H9 (cell line): Measurements from ENCODE around the gene TMPRSS2. TPM values are rescaled to one million over a fixed set of nuclear protein-coding genes. Genes with fewer than 3 reads are reported as not detected.

Experiments used
- DNase-seq: peaks from one replicate; pipeline ENCODE4 v3.0.0-alpha.2; 2017
- H2AFZ ChIP-seq: one replicate; pipeline ENCODE4 v1.6.1; 2013; ENCODE audit warnings: mild to moderate bottlenecking, low read length, control low read depth, moderate library complexity
- H2AK5ac ChIP-seq: 2 replicates; pipeline ENCODE4 v1.6.1; 2013; ENCODE audit warnings: low read length, control low read depth, mixed read lengths; ENCODE audit not compliant: insufficient read length
- H2BK120ac ChIP-seq: one replicate; pipeline ENCODE4 v1.6.1; 2013; ENCODE audit warnings: low read depth, mild to moderate bottlenecking, low read length, control low read depth, inconsistent platforms; ENCODE audit not compliant: poor library complexity, severe bottlenecking
- H2BK12ac ChIP-seq: 2 replicates; pipeline ENCODE4 v1.6.1; 2013; ENCODE audit warnings: low read length, control low read depth, mixed read lengths, low read depth; ENCODE audit not compliant: insufficient read length
- H2BK15ac ChIP-seq: 2 replicates; pipeline ENCODE4 v1.6.1; 2013; ENCODE audit warnings: low read depth, low read length, control low read depth
- H2BK20ac ChIP-seq: one replicate; pipeline ENCODE4 v1.6.1; 2013; ENCODE audit warnings: low read depth, mild to moderate bottlenecking, low read length, control low read depth, inconsistent platforms; ENCODE audit not compliant: poor library complexity, severe bottlenecking
- H2BK5ac ChIP-seq: 2 replicates; pipeline ENCODE4 v1.6.1; 2013; ENCODE audit warnings: low read length, control low read depth, mixed read lengths; ENCODE audit not compliant: insufficient read length
- H3K14ac ChIP-seq: 2 replicates; pipeline ENCODE4 v1.6.1; 2013; ENCODE audit warnings: low read length, control low read depth; ENCODE audit not compliant: insufficient read depth
- H3K18ac ChIP-seq: 2 replicates; pipeline ENCODE4 v1.6.1; 2013; ENCODE audit warnings: low read depth, mild to moderate bottlenecking, mixed read lengths, low read length, control low read depth; ENCODE audit not compliant: insufficient read length
- H3K23ac ChIP-seq: 2 replicates; pipeline ENCODE4 v1.6.1; 2013; ENCODE audit warnings: low read length, control low read depth, mixed read lengths, low read depth; ENCODE audit not compliant: insufficient read length
- H3K23me2 ChIP-seq: 2 replicates; pipeline ENCODE4 v1.6.1; 2013; ENCODE audit warnings: low read depth, mild to moderate bottlenecking, mixed read lengths, low read length, control low read depth; ENCODE audit not compliant: insufficient read length, poor library complexity, severe bottlenecking
- H3K27ac ChIP-seq: 2 replicates; pipeline ENCODE4 v1.5.1; 2013; ENCODE audit warnings: low read length, control low read depth, mixed read lengths, low read depth; ENCODE audit not compliant: insufficient read length
- H3K27me3 ChIP-seq: 2 replicates; pipeline ENCODE4 v1.6.1; 2013; ENCODE audit warnings: low read length, control low read depth, inconsistent platforms; ENCODE audit not compliant: insufficient read depth
- H3K4ac ChIP-seq: 2 replicates; pipeline ENCODE4 v1.6.1; 2013; ENCODE audit warnings: low read depth, mild to moderate bottlenecking, control low read depth, inconsistent platforms, low read length, moderate library complexity
- H3K4me1 ChIP-seq: 2 replicates; pipeline ENCODE4 v1.6.1; 2013; ENCODE audit warnings: low read length, control low read depth, inconsistent platforms; ENCODE audit not compliant: insufficient read depth
- H3K4me2 ChIP-seq: 2 replicates; pipeline ENCODE4 v1.6.1; 2013; ENCODE audit warnings: low read length, control low read depth, mixed read lengths; ENCODE audit not compliant: insufficient read length, insufficient read depth
- H3K56ac ChIP-seq: 2 replicates; pipeline ENCODE4 v1.6.1; 2013; ENCODE audit warnings: low read depth, mild to moderate bottlenecking, mixed read lengths, low read length, control low read depth; ENCODE audit not compliant: insufficient read length
- H3K79me1 ChIP-seq: 2 replicates; pipeline ENCODE4 v1.6.1; 2013; ENCODE audit warnings: low read depth, mild to moderate bottlenecking, moderate library complexity, low read length, control low read depth, inconsistent platforms; ENCODE audit not compliant: insufficient read depth, poor library complexity, severe bottlenecking
- H3K79me2 ChIP-seq: 2 replicates; pipeline ENCODE4 v1.6.1; 2013; ENCODE audit warnings: low read length, control low read depth, inconsistent platforms; ENCODE audit not compliant: insufficient read depth
- H3K9ac ChIP-seq: 2 replicates; pipeline ENCODE4 v1.6.1; 2013; ENCODE audit warnings: low read length, control low read depth, mixed read lengths; ENCODE audit not compliant: insufficient read length; ENCODE audit errors: extremely low read depth
- H3K9me3 ChIP-seq: one replicate; pipeline ENCODE4 v1.6.1; 2013; ENCODE audit warnings: low read depth, low read length, inconsistent platforms; ENCODE audit not compliant: control insufficient read depth
- H3T11ph ChIP-seq: one replicate; pipeline ENCODE4 v1.6.1; 2013; ENCODE audit warnings: mild to moderate bottlenecking, low read length, control low read depth, inconsistent platforms
- H4K20me1 ChIP-seq: one replicate; pipeline ENCODE4 v1.6.1; 2013; ENCODE audit not compliant: control insufficient read depth, insufficient read length, insufficient read depth
- H4K5ac ChIP-seq: 2 replicates; pipeline ENCODE4 v1.6.1; 2013; ENCODE audit warnings: low read depth, mild to moderate bottlenecking, mixed read lengths, low read length, control low read depth; ENCODE audit not compliant: insufficient read length
- H4K8ac ChIP-seq: replicated peaks from 2 replicates; pipeline ENCODE4 v1.6.1; 2013; ENCODE audit warnings: low read length, control low read depth, mixed read lengths, low read depth; ENCODE audit not compliant: insufficient read length
- H4K91ac ChIP-seq: 2 replicates; pipeline ENCODE4 v1.6.1; 2013; ENCODE audit warnings: low read depth, mild to moderate bottlenecking, moderate library complexity, mixed read lengths, low read length, control low read depth; ENCODE audit not compliant: insufficient read length
- H3K27ac Mint-ChIP-seq, 3 experiments: 2 replicates in 2 of 3; 3 replicates in 1 of 3; pipeline ENCODE4 v1.8.0; 2020 to 2021; ENCODE audit warnings: mixed read lengths in 3 of 3, mild to moderate bottlenecking in 1 of 3, moderate library complexity in 1 of 3
- H3K27me3 Mint-ChIP-seq: 2 replicates; pipeline ENCODE4 v1.8.0; 2021; ENCODE audit warnings: low read depth, mild to moderate bottlenecking, moderate library complexity, mixed read lengths
- H3K36me3 Mint-ChIP-seq, 3 experiments: 2 replicates in 2 of 3; 3 replicates in 1 of 3; pipeline ENCODE4 v1.8.0; 2020 to 2021; ENCODE audit warnings: low read depth in 3 of 3, mixed read lengths in 3 of 3; ENCODE audit not compliant: insufficient read depth in 1 of 3
- H3K4me1 Mint-ChIP-seq, 2 experiments: 2 replicates each; pipeline ENCODE4 v1.8.0; 2020; ENCODE audit warnings: mixed read lengths in 2 of 2
- H3K4me3 Mint-ChIP-seq, 2 experiments: 2 replicates in 1 of 2; 3 replicates in 1 of 2; pipeline ENCODE4 v1.8.0; 2020 to 2021; ENCODE audit warnings: mild to moderate bottlenecking in 2 of 2, mixed read lengths in 2 of 2, moderate library complexity in 1 of 2
- H3K9me3 Mint-ChIP-seq, 2 experiments: 2 replicates in 1 of 2; 3 replicates in 1 of 2; pipeline ENCODE4 v1.8.0; 2020; ENCODE audit warnings: mild to moderate bottlenecking in 2 of 2, mixed read lengths in 2 of 2, moderate library complexity in 1 of 2
- CTCF ChIP-seq: fragments of 200-600 bp; sonication (generic); conservative IDR thresholded peaks from 3 replicates; pipeline ENCODE4 v1.8.0; 2021; ENCODE audit warnings: antibody characterized with exemption, mild to moderate bottlenecking
- WGBS: extraction: QIAGEN DNeasy Blood & Tissue Kit; methylation state at CpG from one replicate; pipeline ENCODE4 v1.1.7; 2013; ENCODE audit warnings: missing lambda C conversion rate, low lambda C conversion rate, mixed read lengths; ENCODE audit not compliant: insufficient read length; ENCODE audit errors: extremely low coverage; 5-methylcytosine and 5-hydroxymethylcytosine counted together
- total RNA-seq: library from RNA; stranded (reverse); gene quantifications from 2 replicates; pipeline ENCODE4 v1.2.1, GENCODE V29; 2021

TMPRSS2 gene
- total RNA-seq, 1 experiment from 2014 or later, result 12.1 TPM

- Histone ChIP-seq H4K5ac (no peak overlapping the region), H3K14ac (no peak overlapping the region), H2AK5ac (no peak overlapping the region), H3K9me3 (no peaks in the 10 kb centered on the region), H3K27me3 (no peaks in the 10 kb centered on the region), H3K56ac (no peak overlapping the region), H3K23me2 (no peaks in the 10 kb centered on the region), H3K4ac (no peak overlapping the region), H3K4me1 (peaks cover 3% of the 10 kb centered on the region; the same call in 1 of the 2 replicates), H3K79me1 (no peaks in the 10 kb centered on the region), H4K8ac (no peak overlapping the region), H3K79me2 (no peaks in the 10 kb centered on the region), H4K91ac (no peak overlapping the region), H3K18ac (no peak overlapping the region), H2AFZ (no peak overlapping the region), H2BK12ac (no peak overlapping the region), H3K4me2 (no peak overlapping the region), H4K20me1 (no peaks in the 10 kb centered on the region), H2BK20ac (no peak overlapping the region), H3K9ac (no peak overlapping the region), H2BK120ac (no peak overlapping the region), H2BK15ac (no peak overlapping the region), H3K23ac (no peak overlapping the region), H3K27ac (no peak overlapping the region), H2BK5ac (no peak overlapping the region), H3T11ph (no peak overlapping the region)
- Mint-ChIP-seq H3K4me1 (peaks cover 20 to 24% of the 10 kb centered on the region in 2 experiments), H3K36me3 (peaks cover 28 to 71% (median 69%) of the 10 kb centered on the region in 3 experiments), H3K27me3 (no peaks in the 10 kb centered on the region), H3K9me3 (no peaks in the 10 kb centered on the region), H3K27ac (peak overlapping the region in 1 of 3 experiments; percentile 32; a peak in 2 of 7 replicates), H3K4me3 (no peak overlapping the region)
- DNase-seq, result no peak
- no peak for TF ChIP-seq CTCF
- WGBS, result no CpG with 5 or more reads among the region's 5 CpGs
Measured at GRCh38 chr21:41470054-41470453, 37.9 kb downstream of the TMPRSS2 start.
